HG02763 (cell line): Measurements from ENCODE around the gene CHRNE.
"Not testable (repeated sequence)": the region's sequence is repeated elsewhere in the genome, so short reads cannot be mapped to it uniquely, and the experiment has no call there.

Experiments used
- ATAC-seq: cut with Tn5 transposase; IDR thresholded peaks from one replicate; pipeline ENCODE4 v1.9.1; 2021; ENCODE audit warnings: mild to moderate bottlenecking, moderate library complexity; ENCODE audit not compliant: unreplicated experiment

The CHRNE gene

DNA sequence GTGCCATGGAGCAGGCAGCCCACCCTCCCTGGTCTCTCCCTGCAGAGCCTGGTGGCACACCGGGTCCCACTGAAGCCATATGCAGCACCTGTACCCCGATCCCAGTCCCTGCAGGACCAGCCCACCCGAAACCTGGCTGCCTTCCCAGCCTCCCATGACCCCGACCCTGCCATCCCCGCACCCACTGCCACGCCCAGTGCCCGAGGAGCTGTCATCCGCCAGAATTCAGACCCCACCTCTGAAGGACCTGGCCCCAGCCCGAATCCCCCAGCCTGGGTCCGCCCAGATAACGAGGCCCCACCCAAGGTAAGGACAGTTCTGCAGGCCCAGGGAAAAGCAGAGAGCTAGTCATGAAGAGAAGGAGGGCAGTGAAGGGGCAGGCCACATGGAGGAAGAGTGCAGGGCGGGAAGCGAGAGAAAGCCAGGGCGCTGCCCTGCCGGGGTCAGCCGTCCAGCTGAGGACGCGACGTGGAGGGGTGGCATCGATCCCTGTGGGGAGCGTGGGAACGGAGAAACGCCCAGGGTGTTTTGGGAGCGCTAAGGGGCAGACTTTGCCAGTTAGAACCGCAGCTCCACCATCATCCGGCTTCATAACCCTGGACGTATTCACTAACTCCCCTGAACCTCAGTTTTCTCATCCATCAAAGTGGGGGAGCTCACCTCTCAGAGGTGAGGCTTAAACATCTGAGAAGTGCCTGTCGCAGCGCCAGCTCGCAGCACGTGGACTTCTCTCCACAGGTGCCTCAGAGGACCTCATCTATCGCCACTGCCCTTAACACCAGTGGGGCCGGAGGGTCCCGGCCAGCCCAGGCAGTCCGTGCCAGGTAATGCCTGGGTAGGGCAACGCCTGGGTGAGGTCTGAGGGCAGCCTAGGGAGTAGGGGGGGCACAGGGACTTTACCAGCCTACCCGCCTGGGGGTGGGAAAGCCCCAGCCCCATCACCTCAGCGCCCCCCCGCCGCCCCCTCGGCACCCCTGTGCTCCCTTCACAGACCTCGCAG lies 11.2 kb downstream of the CHRNE start:
- ATAC-seq: no peak

DNA sequence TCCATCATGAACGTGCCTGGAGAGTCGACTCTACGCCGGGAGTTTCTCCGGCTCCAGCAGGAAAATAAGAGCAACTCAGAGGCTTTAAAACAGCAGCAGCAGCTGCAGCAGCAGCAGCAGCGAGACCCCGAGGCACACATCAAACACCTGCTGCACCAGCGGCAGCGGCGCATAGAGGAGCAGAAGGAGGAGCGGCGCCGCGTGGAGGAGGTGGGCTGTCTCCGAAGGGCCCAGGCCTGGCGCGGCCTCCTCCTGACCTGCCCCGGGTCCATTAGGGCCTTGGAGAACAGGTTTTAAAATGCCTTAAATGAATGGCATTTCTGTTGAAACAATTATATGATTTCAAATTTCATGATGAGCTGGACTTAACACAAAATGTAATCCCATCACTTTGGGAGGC lies 15.3 kb downstream of the CHRNE start:
- no peak for ATAC-seq

DNA sequence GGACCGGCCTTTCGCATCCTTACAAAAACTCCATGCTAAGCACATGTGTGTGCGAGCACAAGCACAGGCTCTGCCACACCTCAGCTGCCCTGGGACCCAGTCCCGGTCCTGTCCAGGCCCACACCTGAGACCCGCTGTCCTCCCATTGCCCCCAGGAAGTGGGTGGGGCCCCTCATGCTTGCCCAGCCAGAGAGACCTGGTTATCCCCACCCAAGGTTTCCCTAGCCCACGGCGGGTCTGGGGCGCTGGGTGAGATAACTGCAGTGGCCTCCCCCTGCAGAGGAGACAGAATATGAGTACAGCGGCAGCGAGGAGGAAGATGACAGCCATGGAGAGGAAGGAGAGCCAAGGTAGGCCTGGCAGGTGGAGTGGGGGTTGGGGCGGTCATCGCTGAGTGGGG lies 16.1 kb downstream of the CHRNE start:
- no peak for ATAC-seq

DNA sequence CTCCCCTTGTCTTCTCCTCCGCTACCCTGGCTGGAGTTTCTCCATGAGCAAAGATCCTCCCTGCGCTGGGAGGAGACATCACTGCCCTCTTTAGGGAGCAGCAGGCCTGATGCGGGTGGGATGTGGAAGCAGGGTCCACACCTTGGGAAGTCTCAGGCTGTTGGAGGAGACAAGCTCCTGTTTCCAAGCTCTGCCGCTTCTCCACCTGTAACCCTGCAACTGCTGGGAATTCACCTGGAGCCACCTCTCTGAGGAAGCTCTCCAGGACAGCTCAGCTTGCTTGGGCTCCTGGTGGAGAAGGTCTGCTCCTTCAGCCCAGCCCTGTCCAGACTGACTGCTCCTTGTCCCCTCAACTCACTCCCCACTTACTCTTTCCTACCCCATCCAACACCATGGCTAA lies 18.4 kb downstream of the CHRNE start:
- ATAC-seq: no peak

DNA sequence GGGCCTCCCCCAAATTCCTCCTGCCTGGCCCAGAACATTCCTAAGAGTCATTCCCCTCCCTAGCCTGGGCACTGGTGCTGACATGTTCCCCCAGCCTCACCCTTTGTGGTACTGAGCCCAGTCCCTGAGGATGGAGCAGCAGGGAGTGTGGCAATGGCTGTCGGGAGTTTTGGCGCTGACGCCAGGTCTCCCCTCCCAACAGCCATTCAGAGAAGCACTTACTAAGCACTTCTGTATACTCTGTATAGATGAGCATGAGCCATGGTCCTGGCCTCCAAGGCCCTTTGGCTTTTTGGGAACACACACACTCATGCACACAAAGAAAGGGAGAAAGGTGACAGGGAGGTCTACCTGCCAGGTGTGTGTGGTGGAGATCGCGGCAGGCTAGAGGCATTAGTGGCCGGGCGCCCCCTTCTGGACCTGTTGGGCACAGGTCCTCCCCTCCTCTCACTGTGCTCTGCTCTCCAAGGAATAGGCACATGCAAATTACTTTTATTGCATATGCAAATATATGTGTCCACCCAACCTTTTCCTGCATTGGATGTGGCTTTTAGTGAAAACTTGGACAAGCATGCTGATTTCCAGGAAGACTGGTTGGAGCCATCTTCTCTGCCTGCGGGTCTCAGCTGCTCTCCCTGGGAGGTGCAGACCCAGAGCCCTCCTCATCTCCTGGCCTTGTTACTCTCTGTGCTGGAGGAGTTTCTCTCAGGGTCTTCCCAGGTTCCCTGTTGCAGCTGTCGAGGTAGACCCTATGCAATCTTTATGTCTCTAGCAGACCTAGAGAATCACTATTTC lies 20.9 kb downstream of the CHRNE start:
- no peak for ATAC-seq

DNA sequence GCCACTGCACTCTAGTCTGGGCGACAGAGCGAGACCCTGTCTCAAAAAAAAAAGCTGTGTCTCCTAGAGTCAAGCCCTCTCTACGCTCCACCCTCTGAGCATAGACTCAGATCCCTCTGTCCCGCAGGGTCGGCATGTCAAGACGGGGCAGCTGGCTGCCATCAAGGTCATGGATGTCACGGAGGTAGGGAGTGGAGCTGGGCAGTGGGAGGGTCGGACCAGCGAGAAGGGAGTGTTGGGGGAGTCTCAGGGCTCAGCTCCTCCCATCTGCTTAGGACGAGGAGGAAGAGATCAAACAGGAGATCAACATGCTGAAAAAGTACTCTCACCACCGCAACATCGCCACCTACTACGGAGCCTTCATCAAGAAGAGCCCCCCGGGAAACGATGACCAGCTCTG lies 22.0 kb downstream of the CHRNE start:
- no peak for ATAC-seq

DNA sequence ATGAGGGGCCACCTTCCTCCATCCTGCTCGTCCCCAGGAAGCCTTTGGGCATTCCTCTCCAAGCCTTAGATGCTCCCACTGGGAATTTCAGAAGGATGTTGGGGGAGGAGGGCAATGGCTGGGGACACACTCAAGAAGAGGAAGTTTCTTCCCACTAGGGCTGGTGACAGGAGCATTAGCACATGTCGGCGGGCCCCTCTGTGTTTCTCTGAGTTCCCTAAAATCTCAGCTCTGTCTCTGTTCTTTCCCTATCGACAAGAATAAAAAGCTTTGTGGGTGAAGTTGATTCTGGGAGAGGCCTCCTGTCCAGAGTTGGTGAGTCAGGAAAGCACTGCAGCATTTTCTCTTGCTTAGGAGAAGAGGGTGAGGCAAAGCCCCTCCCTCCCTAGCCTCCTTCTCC lies 23.3 kb downstream of the CHRNE start:
- no peak for ATAC-seq

DNA sequence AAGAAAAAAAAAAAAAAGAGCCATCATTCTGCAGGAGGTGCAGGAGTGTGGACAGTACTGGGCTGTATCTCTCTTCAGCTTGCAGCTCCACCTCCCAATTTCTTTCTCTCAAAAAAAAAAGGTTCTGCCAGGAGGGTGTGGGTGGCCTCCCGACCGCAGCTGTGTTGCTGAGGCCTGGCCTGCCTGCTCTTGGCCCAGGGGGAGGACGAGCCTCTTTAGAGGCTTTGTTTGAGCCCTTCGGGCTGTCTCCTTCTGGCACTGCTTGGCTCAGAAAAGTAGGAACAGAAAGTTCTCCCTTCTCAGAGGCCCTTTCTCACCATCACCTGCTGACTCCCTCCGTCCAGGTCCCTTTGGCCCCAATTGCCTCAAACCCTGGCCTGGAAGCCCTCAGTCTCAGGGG lies 25.8 kb downstream of the CHRNE start:
- ATAC-seq: no peak

DNA sequence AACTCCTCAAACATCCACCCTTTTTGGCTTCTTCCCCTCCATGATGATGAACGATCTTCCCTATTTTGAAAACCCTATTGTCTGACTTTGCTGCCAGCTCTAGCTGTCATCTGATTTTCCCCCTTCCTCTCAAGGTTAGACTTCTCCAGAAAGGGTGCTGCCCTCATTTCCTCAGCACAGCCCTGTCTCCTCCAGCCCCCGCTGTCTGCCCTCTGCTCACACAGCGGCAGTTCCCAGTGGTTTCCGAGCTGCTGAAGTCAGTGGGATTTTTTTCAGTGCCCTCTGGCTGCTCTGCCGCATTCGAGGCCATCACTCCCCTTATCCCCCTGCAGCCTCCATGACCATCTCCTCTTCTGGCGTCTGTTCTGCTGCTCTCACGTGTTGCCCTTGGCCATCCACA lies 30.1 kb downstream of the CHRNE start:
- no peak for ATAC-seq

DNA sequence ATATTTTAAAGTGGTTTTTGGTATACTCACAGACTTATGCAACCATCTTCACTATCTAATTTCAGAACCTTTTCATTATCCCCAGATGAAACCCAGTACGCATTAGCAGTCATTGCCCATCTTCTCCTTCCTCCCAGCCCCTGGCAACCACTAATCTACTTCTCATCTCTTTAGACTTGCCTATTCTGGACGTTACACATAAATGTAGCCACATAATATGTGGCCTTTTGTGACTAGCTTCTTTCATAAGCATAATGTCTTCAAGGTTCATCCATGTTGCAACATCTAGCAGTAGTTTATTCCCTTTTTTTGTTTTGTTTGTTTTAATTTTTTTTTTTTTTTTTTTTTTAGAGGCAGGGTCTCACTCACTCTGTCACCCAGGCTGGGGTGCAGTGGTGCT lies 32.0 kb downstream of the CHRNE start:
- no peak for ATAC-seq

DNA sequence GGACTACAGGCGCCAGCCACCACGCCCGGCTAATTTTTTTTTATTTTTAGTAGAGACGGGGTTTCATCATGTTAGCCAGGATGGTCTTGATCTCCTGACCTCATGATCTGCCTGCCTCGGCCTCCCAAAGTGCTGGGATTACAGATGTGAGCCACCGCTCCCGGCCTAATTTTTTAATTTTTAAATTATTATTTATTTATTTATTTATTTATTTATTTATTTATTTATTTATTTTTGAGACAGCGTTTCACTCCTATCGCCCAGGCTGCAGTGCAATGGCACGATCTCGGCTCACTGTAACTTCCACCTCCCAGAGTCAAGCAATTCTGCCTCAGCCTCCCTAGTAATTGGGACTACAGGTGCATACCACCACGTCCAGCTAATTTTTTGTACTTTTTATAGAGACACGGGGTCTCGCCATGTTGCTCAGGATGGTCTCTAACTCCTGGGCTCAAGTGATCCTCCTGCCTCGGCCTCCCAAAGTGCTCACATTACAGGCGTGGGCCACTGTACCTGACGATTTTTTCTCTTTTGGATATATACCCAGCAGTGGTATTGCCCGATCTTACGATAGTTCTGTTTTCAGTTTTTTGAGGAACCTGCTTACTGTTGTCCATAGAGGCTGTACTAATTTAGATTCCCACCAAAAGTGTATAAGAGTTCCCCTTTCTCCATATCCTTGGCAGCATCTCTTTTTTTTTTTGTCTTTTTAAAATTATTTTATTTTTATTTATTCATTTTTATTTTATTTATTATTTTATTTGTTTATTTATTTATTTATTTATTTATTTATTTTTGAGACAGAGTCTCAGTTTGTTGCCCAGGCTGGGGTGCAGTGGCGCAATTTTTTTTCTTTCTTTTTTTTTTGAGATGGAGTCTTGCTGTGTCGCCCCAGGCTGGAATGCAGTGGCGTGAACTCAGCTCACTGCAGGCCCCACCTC lies 33.6 kb downstream of the CHRNE start:
- ATAC-seq: not testable (repeated sequence)

DNA sequence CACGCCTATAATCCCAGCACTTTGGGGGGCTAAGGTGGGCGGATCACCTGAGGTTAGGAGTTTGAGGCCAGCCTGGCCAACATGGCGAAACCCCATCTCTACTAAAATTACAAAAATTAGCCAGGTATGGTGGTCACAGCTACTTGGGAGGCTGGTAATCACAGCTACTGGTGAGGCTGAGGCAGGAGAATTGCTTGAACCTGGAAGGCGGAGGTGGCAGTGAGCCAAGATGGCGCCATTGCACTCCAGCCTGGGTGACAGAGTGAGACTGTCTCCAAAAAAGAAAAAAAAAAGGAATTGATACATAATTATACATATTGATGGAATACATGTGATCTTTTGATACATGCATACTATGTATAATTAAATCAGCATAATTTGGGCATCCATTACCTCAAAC lies 35.4 kb downstream of the CHRNE start:
- ATAC-seq: not testable (repeated sequence)

DNA sequence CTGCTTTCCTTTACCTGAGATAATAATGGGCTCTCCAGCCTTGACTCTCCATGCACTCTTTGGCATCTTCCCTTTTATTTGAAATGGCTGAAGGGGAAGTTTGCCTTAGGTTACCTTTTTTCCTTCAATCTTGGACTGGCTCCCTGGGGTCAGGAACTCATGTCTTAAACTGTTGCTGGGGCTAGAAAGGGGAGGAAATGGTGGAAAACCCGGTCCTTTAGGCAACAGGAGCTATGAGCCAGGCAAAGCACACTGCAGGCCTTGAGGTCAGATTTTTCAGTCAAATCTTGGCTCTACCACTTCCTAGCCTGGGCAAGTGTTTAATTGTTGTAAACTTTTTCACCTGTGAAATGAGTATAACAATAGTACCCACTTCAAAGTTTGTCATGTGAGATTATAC lies 39.6 kb downstream of the CHRNE start:
- no peak for ATAC-seq

DNA sequence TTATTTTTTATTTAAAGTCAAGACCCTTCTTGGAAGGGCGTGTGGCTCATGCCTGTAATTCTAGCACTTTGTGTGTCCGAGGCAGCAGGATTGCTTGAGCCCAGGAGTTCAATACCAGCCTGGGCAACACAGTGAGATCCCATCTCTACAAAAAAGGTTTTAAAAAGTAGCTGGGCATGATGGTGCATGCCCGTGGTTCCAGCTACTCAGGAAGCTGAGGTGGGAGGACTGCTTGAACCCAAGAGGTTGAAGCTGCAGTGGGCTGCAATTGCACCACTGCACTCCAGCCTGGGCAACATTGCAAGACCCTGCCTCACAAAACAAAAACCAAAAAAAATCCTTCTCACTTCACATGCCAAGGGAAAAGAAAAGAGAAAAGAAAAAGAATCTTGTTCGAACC lies 40.2 kb downstream of the CHRNE start:
- ATAC-seq: no peak

DNA sequence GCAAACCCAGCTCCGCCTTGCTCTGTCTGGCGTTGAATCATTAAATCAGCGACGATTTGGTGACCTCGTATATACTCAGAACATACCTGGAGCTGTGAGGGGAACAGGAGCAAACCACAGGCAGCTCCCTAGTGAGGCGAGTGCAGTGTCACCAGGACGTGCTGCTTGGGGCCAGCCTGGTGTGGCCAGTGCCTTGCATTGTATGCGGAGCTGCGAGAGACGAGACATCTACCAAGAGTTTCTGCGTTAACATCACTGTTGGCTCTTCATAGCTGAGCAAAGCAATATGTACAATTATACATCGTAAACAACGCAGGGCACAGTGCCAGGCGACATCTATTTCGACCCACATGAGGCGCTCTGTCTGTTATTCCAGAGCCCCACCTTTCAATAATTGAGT lies 41.8 kb downstream of the CHRNE start:
- ATAC-seq: no peak

DNA sequence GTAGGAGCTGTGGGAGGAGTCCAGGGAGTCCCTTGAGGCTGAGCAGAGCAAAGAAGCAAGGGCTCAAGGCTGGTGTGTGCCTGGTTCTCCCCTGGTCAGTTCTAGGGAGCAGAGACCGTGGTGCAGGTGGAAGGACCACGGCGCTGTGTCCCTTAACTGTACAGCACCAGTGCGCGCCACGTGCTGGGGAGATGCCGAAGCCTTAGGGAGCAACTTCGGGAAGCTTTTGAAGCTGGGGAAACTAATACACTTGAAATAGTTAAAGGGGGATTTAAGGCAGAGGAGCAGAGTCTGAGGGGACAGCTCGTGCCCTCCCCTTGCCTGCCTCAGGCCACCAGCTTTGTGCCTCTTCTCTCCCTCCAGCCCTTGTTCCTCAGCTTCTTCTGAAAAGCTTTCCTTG lies 42.2 kb downstream of the CHRNE start:
- no peak for ATAC-seq

DNA sequence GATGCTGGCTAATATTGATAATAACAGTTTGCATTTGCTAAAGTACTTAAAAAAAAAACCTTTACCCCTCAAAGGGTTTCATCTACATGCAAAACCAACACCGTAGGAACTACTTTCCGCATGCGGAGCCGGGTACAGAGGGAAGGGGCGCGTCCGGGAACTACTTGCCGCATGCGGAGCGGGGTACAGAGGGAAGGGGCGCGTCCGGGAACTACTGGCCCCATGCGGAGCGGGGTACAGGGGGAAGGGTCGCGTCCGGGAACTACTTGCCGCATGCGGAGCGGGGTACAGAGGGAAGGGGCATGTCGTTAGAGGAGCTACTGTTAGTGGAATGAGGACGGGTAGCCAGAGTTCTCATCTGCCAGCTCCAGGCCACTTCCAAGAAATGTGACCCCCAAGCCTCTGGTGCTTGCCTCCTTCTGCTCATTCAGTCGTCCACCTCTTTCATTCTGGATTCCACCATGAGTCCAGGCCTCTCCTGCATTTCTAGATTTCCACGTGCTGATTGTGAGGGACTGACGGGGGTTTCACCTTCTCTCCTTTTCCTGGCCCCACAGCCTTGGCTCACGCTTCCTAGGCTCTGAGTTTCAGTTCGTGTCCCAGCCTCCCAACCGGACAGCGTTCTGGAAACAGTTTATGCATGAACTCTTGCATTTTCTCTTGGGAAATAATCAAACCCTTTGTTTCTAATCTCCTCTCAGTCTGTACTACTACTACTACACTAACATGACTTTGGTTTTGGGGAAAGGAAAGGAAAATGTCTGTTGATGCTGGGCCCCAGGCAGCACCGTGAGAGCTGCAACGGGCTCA lies 42.9 kb downstream of the CHRNE start:
- no peak for ATAC-seq

DNA sequence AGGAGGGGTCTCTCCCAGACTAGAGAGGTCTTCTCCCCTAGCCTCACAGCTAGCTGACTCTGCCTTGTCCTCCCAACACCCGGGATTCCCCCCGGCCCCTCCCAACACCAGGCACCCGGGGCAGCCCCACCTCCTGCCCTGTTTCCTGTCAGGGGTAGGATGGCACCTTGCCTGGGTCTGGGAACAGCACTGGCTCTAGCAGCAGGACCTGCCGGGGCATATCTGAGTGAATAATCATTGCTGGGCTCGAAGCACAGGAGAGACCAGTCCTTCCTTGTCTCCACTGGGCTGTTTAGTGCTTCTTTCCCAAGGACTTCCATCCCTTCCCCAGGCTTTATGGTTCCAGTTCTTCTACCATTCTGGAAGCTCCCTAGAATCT lies 44.0 kb downstream of the CHRNE start:
- ATAC-seq: no peak

DNA sequence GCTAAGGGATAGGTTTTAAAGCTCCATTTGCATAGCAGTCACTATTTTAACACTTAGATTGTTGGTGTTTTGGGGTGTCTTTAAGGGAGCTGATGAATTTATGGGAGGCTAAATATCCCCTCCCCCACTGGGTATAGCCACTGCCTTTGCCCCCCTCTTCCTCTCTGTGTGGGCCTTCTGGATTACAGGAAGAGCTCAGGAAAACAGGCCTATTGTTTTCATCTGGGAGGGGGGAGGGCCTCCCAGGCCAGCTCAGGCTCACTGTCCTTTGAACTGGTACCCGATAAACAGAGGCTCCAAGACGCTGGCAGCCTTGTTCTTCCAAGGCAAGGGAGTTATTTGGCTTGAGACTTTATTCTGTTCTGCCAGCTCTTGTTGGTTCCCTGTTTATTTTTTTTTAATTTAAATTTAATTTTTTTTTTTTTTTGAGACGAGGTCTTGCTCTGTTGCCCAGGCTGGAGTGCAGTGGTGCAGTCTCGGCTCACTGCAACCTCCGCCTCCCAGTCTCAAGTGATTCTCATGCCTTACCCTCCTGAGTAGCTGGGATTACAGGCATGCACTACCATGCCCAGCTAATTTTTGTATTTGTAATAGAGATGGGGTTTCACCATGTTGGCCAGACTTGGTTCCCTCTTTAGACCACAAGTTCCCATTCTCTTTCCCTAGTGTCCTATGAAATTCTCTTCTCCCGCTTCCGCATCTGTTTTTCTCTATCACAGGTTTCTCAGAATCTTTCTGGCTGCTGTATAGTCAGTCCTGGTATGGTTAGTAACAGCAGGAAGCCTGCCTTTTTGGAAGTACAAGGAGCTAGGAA lies 44.6 kb downstream of the CHRNE start:
- no peak for ATAC-seq
